ENCODE data around the gene ABTB2.

DNA sequence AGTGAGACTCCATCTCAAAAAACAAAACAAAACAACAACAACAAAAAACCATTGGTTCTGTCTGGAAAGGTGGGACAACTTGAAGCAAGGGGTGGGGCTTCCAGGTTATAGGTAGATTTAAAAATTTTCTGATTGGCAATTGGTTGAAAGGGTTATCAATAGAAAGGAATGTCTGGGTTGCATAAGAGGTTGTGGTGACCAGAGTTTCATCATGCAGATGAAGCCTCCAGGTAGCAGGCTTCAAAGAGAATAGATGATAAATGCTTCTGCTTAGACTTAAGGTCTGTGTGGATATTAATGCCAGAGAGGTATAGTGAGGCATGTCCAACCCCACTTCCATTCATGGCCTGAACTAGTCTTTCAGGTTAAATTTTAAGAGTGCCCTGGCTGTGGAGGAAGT is 135.8 kb downstream of the ABTB2 start:
- TF ChIP-seq ZNF583 (CRISPR knock-in tag; IDR thresholded peaks at IDR 0.05) (no peak), JUND (IDR thresholded peaks at IDR 0.05; ENCODE audit: borderline replicate concordance, low read depth, low read length) (no peak), JUND (tag; IDR thresholded peaks at IDR 0.05; ENCODE audit: borderline replicate concordance, low read depth, low read length) (no peak), ZFP30 (CRISPR knock-in tag; IDR thresholded peaks at IDR 0.05; ENCODE audit: borderline replicate concordance) (no peak), CTCF (IDR thresholded peaks at IDR 0.05 in 2 of 3, conservative IDR thresholded peaks at IDR 0.05 in 1 of 3; ENCODE audit: insufficient read depth in 2 of 3, low read depth in 1 of 3, low read length in 3 of 3) (no peak), BRCA1 (IDR thresholded peaks at IDR 0.05) (no peak), BRCA1 (CRISPR knock-in tag; IDR thresholded peaks at IDR 0.05) (no peak), ZNF512 (tag; IDR thresholded peaks at IDR 0.05) (no peak), ZBTB5 (IDR thresholded peaks at IDR 0.05) (no peak), SMARCE1 (IDR thresholded peaks at IDR 0.05) (no peak), KLF1 (tag; IDR thresholded peaks at IDR 0.05) (no peak), ZNF124 (CRISPR knock-in tag; IDR thresholded peaks at IDR 0.05) (no peak), EWSR1 (IDR thresholded peaks at IDR 0.05; ENCODE audit: borderline replicate concordance, low read depth, partially characterized antibody) (no peak), ESRRA (IDR thresholded peaks at IDR 0.05; ENCODE audit: borderline replicate concordance, low read depth) (no peak)

Data from K562 (cell line).